AG04450 (cell line): Measurements from ENCODE around the gene ZSWIM6. TPM values are rescaled to one million over a fixed set of nuclear protein-coding genes. Genes with fewer than 3 reads are reported as not detected.
"Not testable (repeated sequence)": the region's sequence is repeated elsewhere in the genome, so short reads cannot be mapped to it uniquely, and the experiment has no call there.

Experiments
- CTCF ChIA-PET: fragments of 300-600, 350-600 bp; formaldehyde crosslinking; extraction: SDS; loops from one replicate; lab custom pipeline; 2022; ENCODE audit warnings: antibody characterized with exemption, inconsistent platforms; lab: Charles Lee
- POLR2A ChIA-PET: fragments of 350-600 bp; formaldehyde crosslinking; extraction: SDS; loops from one replicate; lab custom pipeline; 2021; ENCODE audit warnings: antibody characterized with exemption, inconsistent platforms; lab: Yijun Ruan, JAX
- DNase-seq: peaks from one replicate; pipeline ENCODE4 v3.0.0-alpha.2; 2011; ENCODE audit warnings: low read depth, low spot score
- H3K27ac ChIP-seq: one replicate; pipeline ENCODE4 v1.5.1; 2012; ENCODE audit warnings: low read depth, low read length, control low read depth
- H3K27me3 ChIP-seq: one replicate; pipeline ENCODE4 v1.6.0; 2012; ENCODE audit warnings: low read length; ENCODE audit not compliant: control insufficient read depth, insufficient read depth
- H3K4me3 ChIP-seq: 2 replicates; pipeline ENCODE4 v1.5.1; 2011; ENCODE audit warnings: mild to moderate bottlenecking, low read depth, low read length, control low read depth
- H3K9me3 ChIP-seq: 2 replicates; pipeline ENCODE4 v1.5.1; 2012; ENCODE audit warnings: low read length; ENCODE audit not compliant: control insufficient read depth, insufficient read depth
- polyA plus RNA-seq: library from polyadenylated mRNA; depleted of rRNA; stranded (reverse); fragments of >200 nt; gene quantifications from 2 replicates; pipeline ENCODE4 v1.2.3, GENCODE V29; 2011
- TF ChIP-seq, protein P1 (sequence below): IDR thresholded peaks from 2 replicates; pipeline ENCODE4 v1.5.1; 2011; ENCODE audit warnings: low read depth, low read length, control low read depth, inconsistent platforms

ZSWIM6 gene
- polyA plus RNA-seq, 1 experiment: 18.9 TPM

DNA sequence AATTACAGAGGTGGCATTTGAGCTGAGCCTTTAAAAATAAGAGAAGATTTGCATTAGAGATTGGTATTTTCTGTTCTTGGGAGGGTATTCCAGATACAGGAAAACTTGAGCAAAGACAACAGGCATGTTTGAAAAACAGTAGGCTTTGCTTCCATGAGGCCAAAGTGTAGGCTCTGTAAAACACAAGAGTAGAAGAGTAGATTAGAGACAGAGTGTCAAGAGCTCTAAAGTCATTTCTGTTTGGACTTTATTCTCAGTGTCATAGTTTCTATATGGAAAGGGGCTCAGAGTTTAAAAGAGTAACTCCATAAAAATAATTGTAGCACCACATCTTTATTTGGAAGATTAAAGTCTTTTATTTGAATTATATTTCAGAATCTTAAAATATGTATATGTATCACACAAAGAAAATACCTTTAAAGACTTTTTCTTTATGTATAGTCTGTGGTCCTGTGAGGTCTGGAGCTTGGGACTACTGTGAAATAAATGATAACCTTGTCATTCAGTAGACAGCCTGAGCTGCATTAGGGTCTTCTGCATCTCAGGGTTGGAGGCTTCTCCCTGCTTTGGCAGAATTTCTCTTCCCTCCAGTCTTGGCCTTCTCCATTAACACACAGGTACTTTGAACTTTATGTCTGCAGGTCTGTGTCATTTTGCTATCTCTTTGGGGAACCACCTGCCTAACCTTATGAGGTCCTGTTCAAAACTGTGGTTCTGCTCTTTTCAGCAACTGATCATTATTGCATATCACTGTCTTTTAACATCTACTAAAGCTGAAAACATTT, 73.6 kb downstream of the ZSWIM6 start:
- ChIA-PET POLR2A (no interaction called here), CTCF (interaction anchor here (0.6 kb wide), 1 partner anchor 18 kb away, joined by 3 read pairs; no protein-coding TSS in a partner anchor)
- TF ChIP-seq, protein P1, sequence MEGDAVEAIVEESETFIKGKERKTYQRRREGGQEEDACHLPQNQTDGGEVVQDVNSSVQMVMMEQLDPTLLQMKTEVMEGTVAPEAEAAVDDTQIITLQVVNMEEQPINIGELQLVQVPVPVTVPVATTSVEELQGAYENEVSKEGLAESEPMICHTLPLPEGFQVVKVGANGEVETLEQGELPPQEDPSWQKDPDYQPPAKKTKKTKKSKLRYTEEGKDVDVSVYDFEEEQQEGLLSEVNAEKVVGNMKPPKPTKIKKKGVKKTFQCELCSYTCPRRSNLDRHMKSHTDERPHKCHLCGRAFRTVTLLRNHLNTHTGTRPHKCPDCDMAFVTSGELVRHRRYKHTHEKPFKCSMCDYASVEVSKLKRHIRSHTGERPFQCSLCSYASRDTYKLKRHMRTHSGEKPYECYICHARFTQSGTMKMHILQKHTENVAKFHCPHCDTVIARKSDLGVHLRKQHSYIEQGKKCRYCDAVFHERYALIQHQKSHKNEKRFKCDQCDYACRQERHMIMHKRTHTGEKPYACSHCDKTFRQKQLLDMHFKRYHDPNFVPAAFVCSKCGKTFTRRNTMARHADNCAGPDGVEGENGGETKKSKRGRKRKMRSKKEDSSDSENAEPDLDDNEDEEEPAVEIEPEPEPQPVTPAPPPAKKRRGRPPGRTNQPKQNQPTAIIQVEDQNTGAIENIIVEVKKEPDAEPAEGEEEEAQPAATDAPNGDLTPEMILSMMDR: no peak
- Histone ChIP-seq H3K4me3 (no peak overlapping the region), H3K9me3 (no peaks in the 10 kb centered on the region), H3K27me3 (no peaks in the 10 kb centered on the region), H3K27ac (no peak overlapping the region)
- no peak for DNase-seq

DNA sequence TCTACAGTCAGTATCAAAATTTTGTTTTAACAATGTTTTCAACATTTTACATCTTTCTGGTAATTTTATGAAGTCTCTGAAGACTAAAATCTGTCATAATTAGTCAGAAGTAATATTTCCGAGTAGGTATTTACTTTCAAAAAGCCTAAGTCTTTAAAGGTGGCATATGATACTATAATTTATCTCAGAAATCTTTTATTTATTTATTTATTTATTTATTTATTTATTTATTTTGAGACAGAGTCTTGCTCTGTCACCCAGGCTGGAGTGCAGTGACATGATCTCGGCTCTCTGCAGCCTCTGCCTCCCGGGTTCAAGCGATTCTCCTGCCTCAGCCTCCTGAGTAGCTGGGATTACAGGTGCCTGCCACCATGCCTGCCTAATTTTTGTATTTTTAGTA, 74.4 kb downstream of the ZSWIM6 start:
- H3K9me3 ChIP-seq, H3K27ac ChIP-seq, CTCF ChIA-PET, H3K27me3 ChIP-seq, DNase-seq, H3K4me3 ChIP-seq, POLR2A ChIA-PET: not testable (repeated sequence)

DNA sequence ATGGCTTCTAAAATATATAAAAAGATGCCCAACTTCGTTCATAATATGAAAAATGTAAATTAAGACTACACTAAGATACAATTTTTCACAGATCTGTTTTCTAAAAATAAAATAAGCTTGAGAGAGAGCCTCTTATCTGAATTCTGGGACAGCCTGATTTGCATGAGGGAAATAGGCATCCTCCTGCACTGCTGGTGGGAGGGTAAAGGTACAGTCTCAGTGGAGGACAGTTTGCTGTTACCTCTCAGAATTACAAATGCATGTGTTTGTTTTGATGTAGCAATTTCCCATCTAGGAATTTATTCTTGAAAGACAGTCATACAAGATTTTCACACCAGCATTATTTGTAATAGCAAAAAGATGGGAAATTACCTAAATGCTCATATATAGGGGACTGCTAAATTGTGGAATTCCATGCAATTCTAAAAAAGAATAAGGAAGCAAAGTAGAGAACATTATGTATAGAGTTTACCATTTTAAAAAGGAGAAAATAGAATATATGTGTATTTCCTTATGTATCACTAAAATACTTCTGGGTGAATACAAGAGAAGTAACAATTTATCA, 75.7 kb downstream of the ZSWIM6 start:
- Histone ChIP-seq H3K27ac (no peak overlapping the region), H3K9me3 (no peaks in the 10 kb centered on the region), H3K4me3 (no peak overlapping the region), H3K27me3 (no peaks in the 10 kb centered on the region)
- DNase-seq: no peak
- CTCF ChIA-PET: interaction anchor here (0.7 to 0.8 kb wide), 3 partner anchors 64 to 353 kb away, joined by 3 to 4 read pairs (median 3); no protein-coding TSS in a partner anchor
- TF ChIP-seq, protein P1: no peak
- POLR2A ChIA-PET: interaction anchor here (1.3 to 2.3 kb wide), 2 partner anchors 43 to 76 kb away, joined by 5 to 21 read pairs; partner anchors contain the start of gene ZSWIM6

DNA sequence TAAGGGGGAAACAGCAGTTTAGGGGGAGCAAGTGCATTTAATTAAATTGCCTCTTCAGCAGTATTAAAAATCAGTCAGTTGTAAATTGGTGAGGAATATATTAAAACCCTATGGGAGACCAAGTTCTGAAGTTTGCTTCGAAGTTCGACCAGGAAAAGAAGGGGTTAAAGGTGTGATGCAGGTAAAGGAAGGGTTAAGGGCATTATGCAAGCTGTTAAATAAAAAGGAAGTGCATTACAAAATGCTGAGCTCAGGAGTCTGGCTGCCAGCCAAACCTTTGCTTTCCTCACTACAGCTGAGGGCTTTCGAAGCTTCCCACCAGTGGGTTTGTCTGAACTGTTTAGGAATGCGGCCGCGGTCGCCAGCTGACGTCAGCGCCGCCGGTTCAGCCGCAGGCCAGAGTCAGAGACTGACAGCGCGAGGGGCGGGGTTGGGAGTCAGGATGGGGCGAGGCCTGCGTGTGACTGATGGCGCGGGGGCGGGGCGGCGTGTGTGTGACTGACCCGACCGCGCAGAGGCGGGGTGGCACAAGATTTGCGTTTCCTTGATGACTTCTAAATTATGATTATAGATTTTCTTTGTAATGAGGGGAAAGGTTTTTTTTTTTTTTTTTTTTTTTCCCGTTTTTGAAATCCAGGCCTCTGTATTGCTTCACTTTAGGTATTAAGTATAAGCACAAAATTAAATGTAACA, 76.6 kb downstream of the ZSWIM6 start:
- H3K27ac ChIP-seq: peak overlapping the region; percentile 91
- POLR2A ChIA-PET: interaction anchor here (0.6 to 2.3 kb wide), 4 partner anchors 42 to 355 kb away, joined by 3 to 21 read pairs (median 6); partner anchors contain the start of gene ZSWIM6
- peak; percentile 99 for DNase-seq
- no peaks in the 10 kb centered on the region for H3K27me3 ChIP-seq
- CTCF ChIA-PET: interaction anchor here (1.1 kb wide), 1 partner anchor 77 kb away, joined by 3 read pairs; no protein-coding TSS in a partner anchor
- H3K9me3 ChIP-seq: no peaks in the 10 kb centered on the region
- peak overlapping the region; percentile 26; the same call in 1 of the 2 replicates for H3K4me3 ChIP-seq
- TF ChIP-seq, protein P1: no peak

DNA sequence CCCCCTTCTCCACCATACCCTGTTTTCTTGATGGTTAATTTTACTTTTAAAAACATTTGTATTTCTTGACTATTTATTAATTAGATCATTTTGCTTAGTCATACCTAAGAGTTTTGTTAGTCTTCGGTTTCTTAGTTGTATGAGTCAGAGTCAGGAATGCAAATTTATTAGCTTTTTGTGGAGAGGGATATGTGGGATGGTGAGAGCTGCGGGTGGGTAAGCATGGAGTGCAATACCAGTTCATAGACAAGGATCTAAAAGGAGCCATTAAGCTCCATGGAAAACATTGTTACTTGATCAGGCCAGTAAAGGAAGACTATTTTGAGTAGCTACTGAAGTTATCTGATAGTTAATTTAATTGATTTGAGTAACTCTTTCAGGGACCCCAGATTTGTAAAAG, 77.5 kb downstream of the ZSWIM6 start:
- no peaks in the 10 kb centered on the region for H3K9me3 ChIP-seq
- ChIA-PET POLR2A (interaction anchor here (0.9 to 2.3 kb wide), 4 partner anchors 23 to 106 kb away, joined by 3 to 21 read pairs (median 4); partner anchors contain the start of gene ZSWIM6), CTCF (interaction anchor here (1.0 to 1.1 kb wide), 2 partner anchors 41 to 78 kb away, joined by 3 read pairs; no protein-coding TSS in a partner anchor)
- TF ChIP-seq, protein P1: no peak
- H3K27me3 ChIP-seq: no peaks in the 10 kb centered on the region
- H3K27ac ChIP-seq: peak overlapping the region; percentile 91
- no peak overlapping the region for H3K4me3 ChIP-seq
- peak; percentile 88 for DNase-seq
